ENCODE data around the gene SLC26A1.

SLC26A1 gene

DNA sequence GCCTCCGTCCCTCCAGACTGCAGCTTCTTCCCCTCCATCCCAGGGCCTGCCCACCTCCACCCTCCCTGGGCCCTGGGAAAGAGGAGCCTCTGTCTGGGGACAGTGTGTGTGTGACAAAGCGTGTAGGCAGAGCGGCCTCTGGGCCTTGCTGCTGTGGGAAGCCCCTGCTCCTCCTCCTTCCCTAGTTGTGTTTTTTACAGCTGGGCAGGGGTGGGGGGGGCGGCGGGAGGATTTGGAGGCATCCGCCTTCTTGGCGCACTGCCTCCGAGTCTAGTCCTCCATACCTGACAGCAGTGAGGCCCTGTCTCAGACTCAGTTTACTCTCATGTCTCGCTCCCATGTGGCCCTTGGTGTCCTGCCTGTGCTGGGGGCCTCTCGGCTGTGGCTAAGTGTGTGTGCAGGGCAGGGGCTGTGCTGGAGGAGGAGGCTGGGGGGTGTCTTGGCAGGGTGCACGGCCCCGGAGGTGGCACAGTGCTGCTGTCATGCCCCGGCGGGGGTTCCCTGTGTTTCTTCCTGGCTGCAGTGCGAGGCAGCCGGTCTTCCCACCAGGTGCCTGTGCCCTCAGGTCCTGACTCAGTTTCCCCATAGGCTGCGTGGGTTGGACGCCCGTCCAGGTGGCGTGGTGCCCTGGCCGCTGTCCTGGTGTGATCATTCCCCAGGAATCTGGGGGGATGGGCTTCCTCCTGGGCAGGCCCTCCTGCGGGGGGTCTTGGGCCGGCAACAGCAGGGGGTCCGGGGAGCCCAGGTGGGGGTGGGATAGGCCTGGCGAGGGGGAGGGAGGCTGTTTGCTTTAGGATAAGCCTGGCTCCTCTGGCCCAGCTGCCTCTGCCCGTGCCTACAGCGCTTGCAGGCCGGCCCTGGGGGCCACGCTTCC, 25.2 kb upstream of the SLC26A1 start:
- H3K4me3 ChIP-seq (ENCODE audit: low read depth, low read length) = no peak overlapping the region
- TF ChIP-seq, protein P1, sequence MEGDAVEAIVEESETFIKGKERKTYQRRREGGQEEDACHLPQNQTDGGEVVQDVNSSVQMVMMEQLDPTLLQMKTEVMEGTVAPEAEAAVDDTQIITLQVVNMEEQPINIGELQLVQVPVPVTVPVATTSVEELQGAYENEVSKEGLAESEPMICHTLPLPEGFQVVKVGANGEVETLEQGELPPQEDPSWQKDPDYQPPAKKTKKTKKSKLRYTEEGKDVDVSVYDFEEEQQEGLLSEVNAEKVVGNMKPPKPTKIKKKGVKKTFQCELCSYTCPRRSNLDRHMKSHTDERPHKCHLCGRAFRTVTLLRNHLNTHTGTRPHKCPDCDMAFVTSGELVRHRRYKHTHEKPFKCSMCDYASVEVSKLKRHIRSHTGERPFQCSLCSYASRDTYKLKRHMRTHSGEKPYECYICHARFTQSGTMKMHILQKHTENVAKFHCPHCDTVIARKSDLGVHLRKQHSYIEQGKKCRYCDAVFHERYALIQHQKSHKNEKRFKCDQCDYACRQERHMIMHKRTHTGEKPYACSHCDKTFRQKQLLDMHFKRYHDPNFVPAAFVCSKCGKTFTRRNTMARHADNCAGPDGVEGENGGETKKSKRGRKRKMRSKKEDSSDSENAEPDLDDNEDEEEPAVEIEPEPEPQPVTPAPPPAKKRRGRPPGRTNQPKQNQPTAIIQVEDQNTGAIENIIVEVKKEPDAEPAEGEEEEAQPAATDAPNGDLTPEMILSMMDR (IDR thresholded peaks at IDR 0.05; ENCODE audit: low read depth, low read length, missing control alignments) = no peak
- DNase-seq (ENCODE audit: low read depth) = no peak
- in situ Hi-C loops (cut with HindIII; ENCODE audit: low sequenced_read_pairs) = no loop called here

DNA sequence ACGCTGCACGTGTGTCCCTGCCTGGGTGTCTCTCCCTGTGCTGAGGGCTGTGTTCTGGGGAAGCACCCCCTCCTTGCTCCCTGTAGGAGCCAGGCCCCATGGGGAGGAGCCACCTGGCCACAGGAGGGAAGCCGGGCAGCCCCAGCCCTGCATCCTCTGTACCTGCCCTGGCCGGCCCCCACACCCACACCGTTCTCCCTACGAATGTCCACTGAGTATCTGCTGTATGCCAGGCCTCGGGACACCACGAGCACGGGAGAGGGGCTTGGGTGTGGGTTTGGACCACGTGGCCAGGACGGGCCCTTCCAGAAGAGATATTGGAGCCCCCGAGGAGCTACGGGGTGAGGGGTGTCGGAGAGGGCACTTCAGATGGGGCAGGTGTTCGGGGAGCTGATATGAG, 24.5 kb upstream of the SLC26A1 start:
- in situ Hi-C loops (cut with HindIII; ENCODE audit: low sequenced_read_pairs) = no loop called here
- DNase-seq (ENCODE audit: low read depth) = no peak
- no peak overlapping the region for H3K4me3 ChIP-seq (ENCODE audit: low read depth, low read length)
- TF ChIP-seq, protein P1 (IDR thresholded peaks at IDR 0.05; ENCODE audit: low read depth, low read length, missing control alignments) = no peak

DNA sequence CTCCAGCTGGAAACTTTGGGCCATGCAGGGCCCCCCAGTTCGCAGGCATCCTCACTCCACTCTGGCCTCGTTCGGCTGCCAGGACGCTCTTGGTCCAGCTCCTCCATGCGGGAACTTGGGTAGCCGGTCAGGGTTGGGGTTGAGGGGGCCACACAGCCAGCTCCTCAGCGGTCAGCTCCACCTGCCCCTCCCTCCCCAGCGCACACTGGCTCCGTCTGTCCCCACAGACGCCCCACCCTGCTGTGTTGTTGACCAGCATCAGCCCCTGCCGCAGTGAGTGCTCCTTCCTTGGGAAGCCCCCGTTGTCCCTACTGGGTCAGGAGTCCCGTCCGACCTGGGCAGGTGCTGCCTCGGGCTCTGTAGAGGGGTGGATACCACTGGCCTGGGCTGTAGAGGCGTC, 24.0 kb upstream of the SLC26A1 start:
- no peak overlapping the region for H3K4me3 ChIP-seq (ENCODE audit: low read depth, low read length)
- in situ Hi-C loops (cut with HindIII; ENCODE audit: low sequenced_read_pairs) = no loop called here
- TF ChIP-seq, protein P1 (IDR thresholded peaks at IDR 0.05; ENCODE audit: low read depth, low read length, missing control alignments) = no peak
- DNase-seq (ENCODE audit: low read depth) = no peak

DNA sequence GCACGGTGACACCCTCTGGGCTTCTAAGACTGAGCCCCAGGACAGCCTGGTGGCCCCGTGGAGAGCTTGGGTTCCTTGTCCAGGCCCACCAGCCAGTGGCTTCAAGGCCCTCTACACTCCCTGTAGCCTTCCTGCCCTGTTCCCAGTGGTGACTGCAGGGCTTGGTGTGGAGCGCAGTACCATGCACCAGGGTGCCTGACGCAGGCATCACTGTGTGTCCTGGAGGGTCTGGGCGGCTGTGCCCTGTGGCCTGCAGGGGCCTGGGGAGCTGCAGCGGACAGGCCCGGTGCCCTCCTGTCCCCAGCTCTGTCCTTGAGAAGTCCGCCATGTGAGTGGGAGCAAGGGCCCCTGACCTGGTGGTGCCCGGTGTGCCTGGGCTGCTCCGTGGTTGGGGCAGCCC, 22.5 kb upstream of the SLC26A1 start:
- DNase-seq (ENCODE audit: low read depth) = no peak
- in situ Hi-C loops (cut with HindIII; ENCODE audit: low sequenced_read_pairs) = no loop called here
- H3K4me3 ChIP-seq (ENCODE audit: low read depth, low read length) = no peak overlapping the region
- TF ChIP-seq, protein P1 (IDR thresholded peaks at IDR 0.05; ENCODE audit: low read depth, low read length, missing control alignments) = no peak

DNA sequence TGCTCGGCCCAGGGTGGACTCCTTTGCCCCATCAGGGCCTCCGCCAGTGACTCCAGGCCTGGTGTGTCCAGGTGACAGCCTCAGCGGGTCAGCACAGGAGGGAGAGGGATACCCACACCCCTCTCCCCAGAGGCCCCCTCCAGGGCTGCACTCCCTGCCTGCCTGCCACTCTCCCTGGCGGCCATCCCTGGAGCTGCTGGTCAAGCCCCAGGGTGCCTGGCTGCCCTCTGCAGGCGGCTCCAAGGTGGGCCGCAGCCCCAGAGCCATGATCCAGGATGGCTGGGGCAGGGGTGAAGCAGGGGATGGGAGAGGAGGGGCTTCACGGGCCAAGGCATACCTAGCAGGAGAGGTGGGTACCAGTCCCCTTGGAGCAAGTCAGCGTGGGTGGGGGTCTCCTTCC, 22.0 kb upstream of the SLC26A1 start:
- in situ Hi-C loops (cut with HindIII; ENCODE audit: low sequenced_read_pairs) = no loop called here
- no peak for DNase-seq (ENCODE audit: low read depth)
- H3K4me3 ChIP-seq (ENCODE audit: low read depth, low read length) = peak overlapping the region; percentile 26
- TF ChIP-seq, protein P1 (IDR thresholded peaks at IDR 0.05; ENCODE audit: low read depth, low read length, missing control alignments) = peak; percentile 49

DNA sequence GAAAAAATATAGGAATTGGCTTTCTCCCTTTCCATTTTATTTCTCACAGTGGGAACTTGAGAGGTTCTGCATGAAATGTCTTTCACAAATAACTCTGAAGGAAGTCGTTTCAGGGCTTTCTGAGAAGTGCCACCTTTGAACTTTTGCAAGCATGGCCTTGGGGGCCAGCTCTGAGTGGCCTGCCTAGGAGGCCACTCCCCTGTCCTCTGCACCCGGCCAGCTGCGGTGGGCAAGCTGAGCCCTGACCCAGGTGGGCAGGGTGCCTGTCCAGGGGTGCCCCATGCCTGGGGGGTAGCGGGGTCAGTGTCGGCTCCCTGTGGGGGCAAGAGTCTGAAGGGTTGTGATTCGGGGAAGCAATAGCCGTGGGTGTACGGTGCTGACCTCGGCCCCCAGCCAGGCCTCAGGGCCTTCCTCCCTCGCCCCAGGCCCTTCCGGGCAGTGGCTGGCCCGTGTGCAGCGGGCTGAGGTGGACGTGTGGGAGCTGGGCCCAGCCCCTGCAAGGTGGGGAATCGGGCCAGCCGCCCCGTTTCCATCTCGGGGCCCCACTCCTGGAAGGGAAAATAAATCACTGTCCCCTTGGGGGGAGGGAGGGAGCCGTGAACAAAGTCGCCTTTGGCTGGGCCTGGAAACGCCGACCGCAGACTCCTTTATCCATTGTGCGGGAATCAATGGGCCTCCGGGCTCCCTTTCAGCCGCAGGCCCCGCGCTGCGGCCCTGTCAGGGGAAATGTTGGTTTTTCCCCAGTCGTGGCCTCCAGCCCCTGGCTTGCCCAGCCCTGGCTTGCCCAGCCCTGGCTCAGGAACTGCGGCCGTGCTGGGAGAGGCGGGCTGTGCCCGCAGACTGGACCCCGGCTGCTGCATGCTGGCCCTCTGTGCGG, 21.3 kb upstream of the SLC26A1 start:
- no peak for DNase-seq (ENCODE audit: low read depth)
- peak overlapping the region; percentile 26 for H3K4me3 ChIP-seq (ENCODE audit: low read depth, low read length)
- TF ChIP-seq, protein P1 (IDR thresholded peaks at IDR 0.05; ENCODE audit: low read depth, low read length, missing control alignments) = no peak
- in situ Hi-C loops (cut with HindIII; ENCODE audit: low sequenced_read_pairs) = no loop called here

Data from astrocyte of the cerebellum (primary cell).